D341Med (cell line): ENCODE measurements around the gene ATM.
"Not testable (repeated sequence)": the region's sequence is repeated elsewhere in the genome, so short reads cannot be mapped to it uniquely, and the experiment has no call there.

Source experiments
- DNase-seq: peaks from one replicate; pipeline ENCODE4 v3.0.0; 2012; ENCODE audit warnings: low spot score

Gene ATM

GRCh38 chr11:108221911-108222573 lies 825 bp upstream of the ATM start:
- peak; percentile 44 for DNase-seq

GRCh38 chr11:108223348-108224149 lies 682 bp downstream of the ATM start:
- no peak for DNase-seq

- DNase-seq, result no peak
Measured at GRCh38 chr11:108224366-108224765, 1.5 kb downstream of the ATM start.

GRCh38 chr11:108224911-108225786 lies 2.3 kb downstream of the ATM start:
- no peak for DNase-seq

GRCh38 chr11:108226036-108226435 lies 3.2 kb downstream of the ATM start:
- no peak for DNase-seq

- no peak for DNase-seq
Measured at GRCh38 chr11:108228251-108228650, 5.4 kb downstream of the ATM start.

- no peak for DNase-seq
Measured at GRCh38 chr11:108233277-108233945, 10.5 kb downstream of the ATM start.

- DNase-seq, result no peak
Measured at GRCh38 chr11:108235192-108235591, 12.3 kb downstream of the ATM start.

- no peak for DNase-seq
Measured at GRCh38 chr11:108235633-108236032, 12.8 kb downstream of the ATM start.

- DNase-seq, result no peak
Measured at GRCh38 chr11:108237058-108237481, 14.2 kb downstream of the ATM start.

- no peak for DNase-seq
Measured at GRCh38 chr11:108239076-108239475, 16.2 kb downstream of the ATM start.

- DNase-seq, result no peak
Measured at GRCh38 chr11:108241330-108242037, 18.6 kb downstream of the ATM start.

- no peak for DNase-seq
Measured at GRCh38 chr11:108242422-108242821, 19.6 kb downstream of the ATM start.

GRCh38 chr11:108246308-108246707 lies 23.4 kb downstream of the ATM start:
- DNase-seq, result no peak

GRCh38 chr11:108246885-108247284 lies 24.0 kb downstream of the ATM start:
- DNase-seq, result no peak

GRCh38 chr11:108253176-108253575 lies 30.3 kb downstream of the ATM start:
- DNase-seq, result no peak

- no peak for DNase-seq
Measured at GRCh38 chr11:108269583-108269982, 46.7 kb downstream of the ATM start.

- DNase-seq, result not testable (repeated sequence)
Measured at GRCh38 chr11:108276985-108277616, 54.2 kb downstream of the ATM start.

- peak; percentile 70 for DNase-seq
Measured at GRCh38 chr11:108278546-108278945, 55.7 kb downstream of the ATM start.

GRCh38 chr11:108278954-108279353 lies 56.1 kb downstream of the ATM start:
- no peak for DNase-seq

- DNase-seq, result no peak
Measured at GRCh38 chr11:108286370-108286769, 63.5 kb downstream of the ATM start.
